ENCODE results near the gene NECAB3. TPM values are rescaled to one million over a fixed set of nuclear protein-coding genes. Genes with fewer than 3 reads are reported as not detected.

NECAB3 gene
- total and polyA plus RNA-seq, 2 of the 13 experiments (the other 11 are each of a cell fraction or from before 2014, with no cell fraction given), result 61.5 to 65.5 TPM

DNA sequence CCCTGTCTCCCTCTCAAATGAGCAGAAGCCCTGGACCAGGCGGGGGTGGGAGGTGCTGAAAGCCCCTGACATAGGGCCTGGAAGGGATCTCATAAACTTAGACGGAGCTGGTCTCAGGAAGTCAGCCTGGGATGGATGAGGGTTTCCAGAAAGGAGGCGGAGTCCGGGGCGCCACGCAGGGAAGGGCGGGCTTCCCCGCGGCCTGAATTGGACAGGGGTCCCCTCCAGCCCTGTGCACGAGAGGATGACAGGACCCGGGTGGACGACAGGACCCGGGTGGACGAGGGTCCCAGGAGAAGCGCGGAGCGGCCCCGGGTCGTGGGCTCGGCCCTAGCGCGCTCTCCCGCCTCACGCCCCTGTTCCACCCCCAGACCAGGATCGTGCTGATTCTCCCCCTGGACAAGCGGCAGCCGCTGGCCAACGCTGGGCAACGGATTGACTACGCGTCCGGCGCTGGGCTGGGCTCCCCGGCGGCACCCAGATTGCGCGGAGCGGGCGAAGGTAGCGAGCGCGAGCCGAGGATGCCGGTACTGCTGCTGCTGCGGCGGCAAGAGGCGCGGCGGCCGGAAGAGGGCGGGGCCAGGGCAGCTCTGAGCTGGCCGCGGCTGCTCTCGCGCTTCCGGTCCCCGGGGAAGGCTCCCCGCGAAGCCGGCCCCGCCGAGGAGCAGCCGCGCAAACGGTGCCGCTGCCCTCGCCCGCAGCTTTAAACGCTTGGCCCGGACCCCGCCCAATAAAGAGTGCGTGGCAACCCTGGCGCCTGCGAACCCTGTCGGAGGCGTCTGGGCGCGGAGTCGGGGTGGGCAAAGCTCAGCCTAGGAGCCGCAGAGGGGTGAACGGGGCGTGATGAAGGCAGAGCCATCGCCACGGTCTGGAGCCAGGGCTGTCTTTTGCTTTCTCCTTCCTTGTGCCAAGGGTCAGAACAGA lies 10.8 kb downstream of the NECAB3 start (continued):
- TF ChIP-seq, protein P1, sequence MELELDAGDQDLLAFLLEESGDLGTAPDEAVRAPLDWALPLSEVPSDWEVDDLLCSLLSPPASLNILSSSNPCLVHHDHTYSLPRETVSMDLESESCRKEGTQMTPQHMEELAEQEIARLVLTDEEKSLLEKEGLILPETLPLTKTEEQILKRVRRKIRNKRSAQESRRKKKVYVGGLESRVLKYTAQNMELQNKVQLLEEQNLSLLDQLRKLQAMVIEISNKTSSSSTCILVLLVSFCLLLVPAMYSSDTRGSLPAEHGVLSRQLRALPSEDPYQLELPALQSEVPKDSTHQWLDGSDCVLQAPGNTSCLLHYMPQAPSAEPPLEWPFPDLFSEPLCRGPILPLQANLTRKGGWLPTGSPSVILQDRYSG (CRISPR knock-in tag; IDR thresholded peaks at IDR 0.05), result no peak; the same call in 1 of the 2 replicates
- TF ChIP-seq, protein P2, sequence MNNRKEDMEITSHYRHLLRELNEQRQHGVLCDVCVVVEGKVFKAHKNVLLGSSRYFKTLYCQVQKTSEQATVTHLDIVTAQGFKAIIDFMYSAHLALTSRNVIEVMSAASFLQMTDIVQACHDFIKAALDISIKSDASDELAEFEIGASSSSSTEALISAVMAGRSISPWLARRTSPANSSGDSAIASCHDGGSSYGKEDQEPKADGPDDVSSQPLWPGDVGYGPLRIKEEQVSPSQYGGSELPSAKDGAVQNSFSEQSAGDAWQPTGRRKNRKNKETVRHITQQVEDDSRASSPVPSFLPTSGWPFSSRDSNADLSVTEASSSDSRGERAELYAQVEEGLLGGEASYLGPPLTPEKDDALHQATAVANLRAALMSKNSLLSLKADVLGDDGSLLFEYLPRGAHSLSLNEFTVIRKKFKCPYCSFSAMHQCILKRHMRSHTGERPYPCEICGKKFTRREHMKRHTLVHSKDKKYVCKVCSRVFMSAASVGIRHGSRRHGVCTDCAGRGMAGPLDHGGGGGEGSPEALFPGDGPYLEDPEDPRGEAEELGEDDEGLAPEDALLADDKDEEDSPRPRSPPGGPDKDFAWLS (CRISPR knock-in tag; IDR thresholded peaks at IDR 0.05; ENCODE audit: borderline replicate concordance), result no peak; the same call in 1 of the 2 replicates
- TF ChIP-seq, protein P3, sequence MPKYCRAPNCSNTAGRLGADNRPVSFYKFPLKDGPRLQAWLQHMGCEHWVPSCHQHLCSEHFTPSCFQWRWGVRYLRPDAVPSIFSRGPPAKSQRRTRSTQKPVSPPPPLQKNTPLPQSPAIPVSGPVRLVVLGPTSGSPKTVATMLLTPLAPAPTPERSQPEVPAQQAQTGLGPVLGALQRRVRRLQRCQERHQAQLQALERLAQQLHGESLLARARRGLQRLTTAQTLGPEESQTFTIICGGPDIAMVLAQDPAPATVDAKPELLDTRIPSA (CRISPR knock-in tag; IDR thresholded peaks at IDR 0.05; ENCODE audit: borderline replicate concordance), result peak; percentile 93; the same call in 1 of the 2 replicates
- TF ChIP-seq RXRA (CRISPR knock-in tag; IDR thresholded peaks at IDR 0.05) (no peak; the same call in 1 of the 2 replicates), ZNF256 (CRISPR knock-in tag; conservative IDR thresholded peaks at IDR 0.05) (peak; percentile 72; the same call in 1 of the 2 replicates), TEAD3 (CRISPR knock-in tag; optimal IDR thresholded peaks at IDR 0.05; ENCODE audit: borderline replicate concordance) (peak; percentile 60), GTF3A (CRISPR knock-in tag; conservative IDR thresholded peaks at IDR 0.05) (no peak), ZNF761 (CRISPR knock-in tag; conservative IDR thresholded peaks at IDR 0.05) (peak; percentile 92), RBAK (CRISPR knock-in tag; IDR thresholded peaks at IDR 0.05) (no peak), AGO2 (optimal IDR thresholded peaks at IDR 0.05; ENCODE audit: low read depth, low read length) (peak; percentile 100), ZNF44 (CRISPR knock-in tag; IDR thresholded peaks at IDR 0.05) (no peak; the same call in 1 of the 2 replicates), ZNF616 (CRISPR knock-in tag; IDR thresholded peaks at IDR 0.05; ENCODE audit: low read depth) (peak; percentile 34), ZSCAN20 (CRISPR knock-in tag; IDR thresholded peaks at IDR 0.05; ENCODE audit: borderline replicate concordance) (peak; percentile 67), IKZF4 (CRISPR knock-in tag; IDR thresholded peaks at IDR 0.05; ENCODE audit: borderline replicate concordance, low read depth, not compliant biosample characterization) (peak; percentile 58), PITX1 (CRISPR knock-in tag; IDR thresholded peaks at IDR 0.05) (peak; percentile 69; the same call in 1 of the 2 replicates), SOX6 (IDR thresholded peaks at IDR 0.05) (no peak), SOX6 (CRISPR knock-in tag; IDR thresholded peaks at IDR 0.05) (peak; percentile 60; the same call in 1 of the 2 replicates), ZNF83 (CRISPR knock-in tag; IDR thresholded peaks at IDR 0.05; ENCODE audit: borderline replicate concordance) (peak; percentile 41; the same call in 1 of the 2 replicates)
- TF ChIP-seq, protein P4, sequence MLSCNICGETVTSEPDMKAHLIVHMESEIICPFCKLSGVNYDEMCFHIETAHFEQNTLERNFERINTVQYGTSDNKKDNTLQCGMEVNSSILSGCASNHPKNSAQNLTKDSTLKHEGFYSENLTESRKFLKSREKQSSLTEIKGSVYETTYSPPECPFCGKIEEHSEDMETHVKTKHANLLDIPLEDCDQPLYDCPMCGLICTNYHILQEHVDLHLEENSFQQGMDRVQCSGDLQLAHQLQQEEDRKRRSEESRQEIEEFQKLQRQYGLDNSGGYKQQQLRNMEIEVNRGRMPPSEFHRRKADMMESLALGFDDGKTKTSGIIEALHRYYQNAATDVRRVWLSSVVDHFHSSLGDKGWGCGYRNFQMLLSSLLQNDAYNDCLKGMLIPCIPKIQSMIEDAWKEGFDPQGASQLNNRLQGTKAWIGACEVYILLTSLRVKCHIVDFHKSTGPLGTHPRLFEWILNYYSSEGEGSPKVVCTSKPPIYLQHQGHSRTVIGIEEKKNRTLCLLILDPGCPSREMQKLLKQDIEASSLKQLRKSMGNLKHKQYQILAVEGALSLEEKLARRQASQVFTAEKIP (CRISPR knock-in tag; IDR thresholded peaks at IDR 0.05; ENCODE audit: borderline replicate concordance), result no peak
- TF ChIP-seq, protein P5, sequence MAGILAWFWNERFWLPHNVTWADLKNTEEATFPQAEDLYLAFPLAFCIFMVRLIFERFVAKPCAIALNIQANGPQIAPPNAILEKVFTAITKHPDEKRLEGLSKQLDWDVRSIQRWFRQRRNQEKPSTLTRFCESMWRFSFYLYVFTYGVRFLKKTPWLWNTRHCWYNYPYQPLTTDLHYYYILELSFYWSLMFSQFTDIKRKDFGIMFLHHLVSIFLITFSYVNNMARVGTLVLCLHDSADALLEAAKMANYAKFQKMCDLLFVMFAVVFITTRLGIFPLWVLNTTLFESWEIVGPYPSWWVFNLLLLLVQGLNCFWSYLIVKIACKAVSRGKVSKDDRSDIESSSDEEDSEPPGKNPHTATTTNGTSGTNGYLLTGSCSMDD (CRISPR knock-in tag; IDR thresholded peaks at IDR 0.05), result no peak; the same call in 1 of the 2 replicates
- TF ChIP-seq, protein P6, sequence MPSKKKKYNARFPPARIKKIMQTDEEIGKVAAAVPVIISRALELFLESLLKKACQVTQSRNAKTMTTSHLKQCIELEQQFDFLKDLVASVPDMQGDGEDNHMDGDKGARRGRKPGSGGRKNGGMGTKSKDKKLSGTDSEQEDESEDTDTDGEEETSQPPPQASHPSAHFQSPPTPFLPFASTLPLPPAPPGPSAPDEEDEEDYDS (CRISPR knock-in tag; IDR thresholded peaks at IDR 0.05), result peak; percentile 70
